T-cell (primary cell): Measurements from ENCODE around the gene DROSHA. TPM values are rescaled to one million over a fixed set of nuclear protein-coding genes. Genes with fewer than 3 reads are reported as not detected.
A peak's percentile ranks its signal among the peaks of the same experiment; 100 is the strongest.
"Not testable (repeated sequence)": the region's sequence is repeated elsewhere in the genome, so short reads cannot be mapped to it uniquely, and the experiment has no call there.

Experiments
- ATAC-seq, 4 experiments: fragments of 200-7000 bp in 3 of 4; fragments of 150-1000 bp in 1 of 4; cut with Tn5 transposase; replicated peaks in 1 of 4; 1 replicate in 3 of 4; 2 replicates in 1 of 4; pipeline ENCODE4 v1.10.0; 2021; ENCODE audit warnings: moderate library complexity in 3 of 4, mild to moderate bottlenecking in 2 of 4, moderate number of reproducible peaks in 1 of 4
- CTCF ChIA-PET, 2 donors: fragments of 300-600 bp; sonication (Branson Sonifier 250); formaldehyde crosslinking; loops; one replicate each; lab custom pipeline; 2022; ENCODE audit warnings: antibody characterized with exemption in 2 of 2; lab: Charles Lee
- POLR2A ChIA-PET, 2 donors: fragments of 300-600 bp; sonication (Branson Sonifier 250); formaldehyde crosslinking; loops; one replicate each; lab custom pipeline; 2022; ENCODE audit warnings: antibody characterized with exemption in 2 of 2; lab: Charles Lee
- DNase-seq, 35 experiments: peaks; one replicate each; pipeline versions ENCODE4 v3.0.0 to v3.0.0-alpha.2; 2013 to 2023
- H3K27ac ChIP-seq: one replicate; pipeline ENCODE4 v1.5.1; 2013; ENCODE audit warnings: low read length
- H3K27me3 ChIP-seq, 2 experiments: replicated peaks in 1 of 2; 1 replicate in 1 of 2; 2 replicates in 1 of 2; pipeline versions ENCODE4 v1.6.1 to v1.7.0; 2013; ENCODE audit warnings: low read length in 1 of 2, mixed read lengths in 1 of 2; ENCODE audit not compliant: control insufficient read depth in 2 of 2, insufficient read depth in 2 of 2; ENCODE audit errors: extremely low read depth in 1 of 2
- H3K36me3 ChIP-seq, 2 donors: 1 replicate in 1 of 2; 2 replicates in 1 of 2; pipeline versions ENCODE4 v1.6.1 to v1.7.0; 2013; ENCODE audit warnings: low read length in 1 of 2; ENCODE audit not compliant: control insufficient read depth in 2 of 2, insufficient read depth in 1 of 2; ENCODE audit errors: extremely low read depth in 1 of 2
- H3K4me1 ChIP-seq, 2 experiments: 1 replicate in 1 of 2; 2 replicates in 1 of 2; pipeline versions ENCODE4 v1.6.1 to v1.7.0; 2013; ENCODE audit warnings: low read length in 2 of 2, mixed read lengths in 1 of 2; ENCODE audit not compliant: insufficient read depth in 2 of 2, control insufficient read depth in 1 of 2; ENCODE audit errors: extremely low read depth in 1 of 2
- H3K4me3 ChIP-seq, 2 donors: 1 replicate in 1 of 2; 2 replicates in 1 of 2; pipeline versions ENCODE4 v1.5.1 to v1.7.0; 2013; ENCODE audit warnings: mild to moderate bottlenecking in 2 of 2, low read length in 1 of 2, moderate library complexity in 1 of 2; ENCODE audit not compliant: control insufficient read depth in 1 of 2; ENCODE audit errors: extremely low read depth in 1 of 2
- H3K9me3 ChIP-seq: 2 replicates; pipeline ENCODE4 v1.7.0; 2013
- H3K27ac Mint-ChIP-seq, 2 donors: one replicate each; pipeline ENCODE4 v1.8.0; 2020 to 2021; ENCODE audit warnings: mild to moderate bottlenecking in 2 of 2, mixed read lengths in 2 of 2
- H3K27me3 Mint-ChIP-seq, 2 donors: one replicate each; pipeline ENCODE4 v1.8.0; 2021 to 2022; ENCODE audit warnings: mixed read lengths in 2 of 2
- H3K36me3 Mint-ChIP-seq: one replicate; pipeline ENCODE4 v1.8.0; 2021; ENCODE audit warnings: mixed read lengths
- H3K4me1 Mint-ChIP-seq, 3 donors: one replicate each; pipeline ENCODE4 v1.8.0; 2020 to 2022; ENCODE audit warnings: mixed read lengths in 3 of 3, mild to moderate bottlenecking in 1 of 3
- H3K4me3 Mint-ChIP-seq, 3 donors: one replicate each; pipeline ENCODE4 v1.8.0; 2020 to 2022; ENCODE audit warnings: mild to moderate bottlenecking in 3 of 3, mixed read lengths in 3 of 3, moderate library complexity in 3 of 3
- H3K9me3 Mint-ChIP-seq, 3 donors: one replicate each; pipeline ENCODE4 v1.8.0; 2020 to 2022; ENCODE audit warnings: mixed read lengths in 3 of 3
- WGBS: methylation state at CpG from one replicate; pipeline ENCODE4 v1.1.5; 2013; ENCODE audit warnings: missing lambda C conversion rate; ENCODE audit not compliant: insufficient coverage; 5-methylcytosine and 5-hydroxymethylcytosine counted together
- total RNA-seq, 35 experiments: library from RNA in 6 of 35; stranded (reverse) in 6 of 35; fragments of 120-200 nt in 1 of 35; gene quantifications; one replicate each; pipeline versions ENCODE4 v1.2.1 to v1.2.4 and lab custom pipeline; 2013 to 2026

DROSHA gene
- total RNA-seq, 5 donors from 2014 or later (not counting 1 experiment from before 2014, with no cell fraction given) = 42.2 to 82.1 (median 69.6) TPM

DNA sequence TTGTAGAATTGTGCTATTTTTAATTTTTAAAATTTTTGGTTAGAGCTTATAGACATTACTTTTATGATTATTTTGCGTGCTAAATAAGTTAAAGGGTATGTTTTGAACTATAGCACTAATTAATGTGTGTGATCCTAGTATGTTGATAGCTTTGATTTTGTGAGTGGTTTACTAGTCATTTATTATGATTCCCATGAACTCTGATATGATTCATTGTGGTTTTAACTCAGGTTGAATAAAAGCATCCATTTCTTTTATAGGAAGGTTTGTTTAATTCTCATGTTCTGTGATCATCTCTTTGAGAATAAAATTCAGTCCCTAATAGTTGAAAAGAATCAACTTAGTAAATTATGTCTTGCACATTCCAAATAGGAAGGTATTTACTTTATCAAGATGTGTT lies 22.7 kb upstream of the DROSHA start:
- WGBS = no CpG with 5 or more reads among the region's 1 CpG
- Histone ChIP-seq H3K27ac (no peak overlapping the region), H3K27me3 (no peaks in the 10 kb centered on the region), H3K36me3 (peaks cover 7 to 36% of the 10 kb centered on the region in 2 donors), H3K4me3 (no peak overlapping the region), H3K4me1 (no peaks in the 10 kb centered on the region), H3K9me3 (no peaks in the 10 kb centered on the region)
- ATAC-seq (no peak), DNase-seq (no peak)
- H3K9me3 Mint-ChIP-seq = no peaks in the 10 kb centered on the region
- H3K4me3 Mint-ChIP-seq = no peak overlapping the region
- H3K27ac Mint-ChIP-seq = no peak overlapping the region
- no peaks in the 10 kb centered on the region for H3K4me1 Mint-ChIP-seq
- ChIA-PET CTCF (no interaction called here), POLR2A (no interaction called here)
- no peaks in the 10 kb centered on the region for H3K27me3 Mint-ChIP-seq
- peaks cover 49% of the 10 kb centered on the region for H3K36me3 Mint-ChIP-seq

- POLR2A ChIA-PET = no interaction called here
- Histone ChIP-seq H3K9me3 (no peaks in the 10 kb centered on the region), H3K36me3 (peaks cover 7 to 36% of the 10 kb centered on the region in 2 donors), H3K27me3 (no peaks in the 10 kb centered on the region), H3K27ac (no peak overlapping the region), H3K4me1 (no peaks in the 10 kb centered on the region), H3K4me3 (no peak overlapping the region)
- no peak for DNase-seq
- Mint-ChIP-seq H3K4me1 (no peaks in the 10 kb centered on the region), H3K9me3 (no peaks in the 10 kb centered on the region), H3K27me3 (no peaks in the 10 kb centered on the region), H3K36me3 (peaks cover 53% of the 10 kb centered on the region), H3K4me3 (no peak overlapping the region), H3K27ac (peak overlapping the region in 1 of 2 donors; percentile 1)
- ATAC-seq = no peak
- CTCF ChIA-PET = no interaction called here
Observed at GRCh38 chr5:31553863-31554262, 22.0 kb upstream of the DROSHA start.

GRCh38 chr5:31551878-31552277 lies 20.0 kb upstream of the DROSHA start:
- ChIA-PET CTCF (interaction anchor here in 1 of 2 donors (0.6 kb wide), 1 partner anchor 585 kb away, joined by 5 read pairs; no protein-coding TSS in a partner anchor), POLR2A (no interaction called here)
- Histone ChIP-seq H3K27ac (no peak overlapping the region), H3K9me3 (no peaks in the 10 kb centered on the region), H3K27me3 (no peaks in the 10 kb centered on the region), H3K4me1 (no peaks in the 10 kb centered on the region), H3K36me3 (peaks cover 7 to 44% of the 10 kb centered on the region in 2 donors), H3K4me3 (no peak overlapping the region)
- Mint-ChIP-seq H3K27ac (no peak overlapping the region), H3K36me3 (peaks cover 66% of the 10 kb centered on the region), H3K9me3 (no peaks in the 10 kb centered on the region), H3K4me1 (no peaks in the 10 kb centered on the region), H3K4me3 (no peak overlapping the region), H3K27me3 (no peaks in the 10 kb centered on the region)
- no CpG with 5 or more reads among the region's 3 CpGs for WGBS
- ATAC-seq (no peak), DNase-seq (no peak)

GRCh38 chr5:31549114-31549513 lies 17.2 kb upstream of the DROSHA start:
- H3K4me1 ChIP-seq, H3K4me3 Mint-ChIP-seq, H3K27me3 Mint-ChIP-seq, H3K4me1 Mint-ChIP-seq, H3K27ac Mint-ChIP-seq, H3K9me3 Mint-ChIP-seq, H3K27me3 ChIP-seq, H3K4me3 ChIP-seq, ATAC-seq, DNase-seq, CTCF ChIA-PET, H3K9me3 ChIP-seq, H3K27ac ChIP-seq, POLR2A ChIA-PET: not testable (repeated sequence)
- H3K36me3 Mint-ChIP-seq = peaks cover 75% of the 10 kb centered on the region
- peaks cover 0 to 33% of the 10 kb centered on the region in 2 donors for H3K36me3 ChIP-seq
- WGBS = no CpG with 5 or more reads among the region's 2 CpGs

DNA sequence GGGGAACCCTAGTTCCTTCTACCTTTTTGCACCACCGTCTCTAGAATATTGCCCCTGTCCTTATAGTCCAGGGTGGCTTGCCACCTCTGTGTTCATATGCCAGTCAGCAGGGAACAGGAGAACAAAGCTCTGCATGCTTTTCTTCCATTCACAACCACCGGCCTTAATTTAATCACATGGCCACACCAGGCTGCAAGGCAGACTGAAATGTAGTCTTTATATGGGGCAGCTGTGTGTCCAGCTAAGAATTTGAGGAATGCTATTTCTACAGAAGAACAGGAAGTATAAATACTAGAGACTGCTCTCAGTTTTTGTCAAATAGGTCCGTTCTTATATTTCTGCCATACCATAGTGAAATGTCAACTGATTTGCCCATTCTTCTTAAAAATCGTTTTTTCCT lies 6.0 kb upstream of the DROSHA start:
- H3K4me1 Mint-ChIP-seq = peaks cover 15 to 41% (median 38%) of the 10 kb centered on the region in 3 donors

DNA sequence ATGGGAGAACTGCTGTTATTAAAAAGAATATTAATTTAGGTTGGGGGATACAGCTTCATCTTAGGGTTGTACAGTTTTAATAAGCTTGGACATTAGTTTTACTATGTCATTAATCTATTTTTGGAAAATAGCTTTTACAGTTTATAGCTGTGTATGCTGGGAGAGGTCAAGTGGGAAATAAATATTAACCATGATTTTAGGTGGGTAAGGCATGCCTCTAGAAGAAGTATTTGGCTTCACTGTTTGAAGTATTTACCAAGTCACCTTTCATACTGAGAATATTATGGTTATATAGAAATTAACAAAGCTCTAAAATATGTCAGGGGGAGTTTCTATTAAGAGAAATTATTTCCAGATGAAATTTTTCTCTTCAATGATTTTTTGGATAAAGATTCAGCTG lies 5.5 kb upstream of the DROSHA start:
- DNase-seq (no peak), ATAC-seq (no peak)
- H3K4me3 ChIP-seq = no peak overlapping the region
- peaks cover 13 to 66% of the 10 kb centered on the region in 2 donors for H3K36me3 ChIP-seq
- Mint-ChIP-seq H3K36me3 (peaks cover 39% of the 10 kb centered on the region), H3K27ac (no peak overlapping the region), H3K4me1 (peaks cover 20 to 46% (median 42%) of the 10 kb centered on the region in 3 donors), H3K27me3 (no peaks in the 10 kb centered on the region), H3K9me3 (no peaks in the 10 kb centered on the region), H3K4me3 (no peak overlapping the region)
- CTCF ChIA-PET = interaction anchor here in 1 of 2 donors (1.9 kb wide), 1 partner anchor 555 kb away, joined by 5 read pairs; no protein-coding TSS in a partner anchor
- no peaks in the 10 kb centered on the region for H3K27me3 ChIP-seq
- H3K4me1 ChIP-seq = peaks cover 11 to 14% of the 10 kb centered on the region in 2 experiments
- no peak overlapping the region for H3K27ac ChIP-seq
- POLR2A ChIA-PET = interaction anchor here in 1 of 2 donors (0.6 kb wide), 1 partner anchor 814 kb away, joined by 9 read pairs; no protein-coding TSS in a partner anchor
- H3K9me3 ChIP-seq = no peaks in the 10 kb centered on the region

More for the DNA sequence above, 6.0 kb upstream of the DROSHA start:
- Mint-ChIP-seq H3K4me3 (no peak overlapping the region), H3K27ac (no peak overlapping the region), H3K9me3 (no peaks in the 10 kb centered on the region), H3K27me3 (no peaks in the 10 kb centered on the region), H3K36me3 (peaks cover 44% of the 10 kb centered on the region)
- H3K4me1 ChIP-seq = peaks cover 11% of the 10 kb centered on the region in 2 experiments
- CTCF ChIA-PET = interaction anchor here in 1 of 2 donors (1.9 kb wide), 1 partner anchor 555 kb away, joined by 5 read pairs; no protein-coding TSS in a partner anchor
- ATAC-seq (no peak), DNase-seq (no peak)
- no peaks in the 10 kb centered on the region for H3K27me3 ChIP-seq
- 100% methylated on average over 1 of the region's 4 CpGs for WGBS
- H3K9me3 ChIP-seq = no peaks in the 10 kb centered on the region
- POLR2A ChIA-PET = no interaction called here
- H3K4me3 ChIP-seq = no peak overlapping the region
- peaks cover 15 to 71% of the 10 kb centered on the region in 2 donors for H3K36me3 ChIP-seq
- no peak overlapping the region for H3K27ac ChIP-seq
